GM19240 (cell line): Measurements from ENCODE around the gene FOXC1.

ENCODE experiments used
- DNase-seq: peaks from one replicate; pipeline ENCODE4 v3.0.0; 2011; ENCODE audit warnings: low spot score; ENCODE audit not compliant: insufficient read length

FOXC1 gene

DNA sequence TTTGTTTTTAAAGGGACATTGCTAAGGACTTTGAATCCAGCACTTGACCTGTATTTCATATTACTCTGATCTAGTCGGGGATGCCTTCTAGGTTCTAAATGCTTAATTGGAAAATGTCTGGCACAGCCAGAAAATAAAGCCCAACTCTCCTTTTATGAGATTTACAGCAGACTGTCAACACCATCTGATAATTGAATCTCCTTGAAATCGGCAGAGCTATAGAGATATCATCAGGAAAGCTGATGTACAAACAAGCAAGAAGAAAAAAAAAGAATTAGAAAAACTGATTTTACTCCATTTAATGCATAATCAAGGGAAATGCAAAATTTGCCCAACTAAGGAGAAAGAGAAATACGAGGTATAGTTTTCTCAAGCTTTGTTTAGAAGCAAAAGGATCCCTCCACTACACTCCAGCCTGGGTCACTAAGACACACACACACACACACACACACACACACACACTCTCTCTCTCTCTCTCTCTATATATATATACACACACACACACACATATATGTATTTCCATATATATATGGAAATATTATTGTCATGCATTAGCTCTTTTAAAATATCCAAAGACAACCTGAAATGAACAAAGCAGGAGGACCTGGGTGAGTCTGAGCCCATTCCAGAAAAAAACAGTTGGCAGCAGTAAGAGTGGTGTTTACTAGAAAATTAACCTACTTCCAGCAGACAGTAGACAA is 9.5 kb upstream of the FOXC1 start:
- DNase-seq, result no peak

DNA sequence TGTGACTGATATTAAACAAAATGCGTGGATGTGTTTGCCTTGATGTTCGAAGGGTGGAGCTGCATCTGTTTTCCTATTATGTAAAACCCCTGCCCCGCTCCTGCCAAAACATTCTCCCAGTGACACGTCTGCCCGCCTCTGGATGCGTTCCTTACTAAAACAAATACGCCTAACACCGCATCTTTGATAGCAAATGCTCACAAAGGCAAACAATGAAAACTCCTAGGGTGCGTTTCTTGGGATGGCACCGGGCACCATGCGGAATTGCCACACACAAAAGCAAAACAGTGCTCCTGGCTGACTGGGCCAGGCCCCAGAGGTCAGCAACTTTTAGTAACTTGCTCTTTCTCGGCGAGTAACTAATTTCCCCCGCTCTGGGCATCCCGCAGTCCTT is 9.0 kb upstream of the FOXC1 start:
- DNase-seq, result no peak

DNA sequence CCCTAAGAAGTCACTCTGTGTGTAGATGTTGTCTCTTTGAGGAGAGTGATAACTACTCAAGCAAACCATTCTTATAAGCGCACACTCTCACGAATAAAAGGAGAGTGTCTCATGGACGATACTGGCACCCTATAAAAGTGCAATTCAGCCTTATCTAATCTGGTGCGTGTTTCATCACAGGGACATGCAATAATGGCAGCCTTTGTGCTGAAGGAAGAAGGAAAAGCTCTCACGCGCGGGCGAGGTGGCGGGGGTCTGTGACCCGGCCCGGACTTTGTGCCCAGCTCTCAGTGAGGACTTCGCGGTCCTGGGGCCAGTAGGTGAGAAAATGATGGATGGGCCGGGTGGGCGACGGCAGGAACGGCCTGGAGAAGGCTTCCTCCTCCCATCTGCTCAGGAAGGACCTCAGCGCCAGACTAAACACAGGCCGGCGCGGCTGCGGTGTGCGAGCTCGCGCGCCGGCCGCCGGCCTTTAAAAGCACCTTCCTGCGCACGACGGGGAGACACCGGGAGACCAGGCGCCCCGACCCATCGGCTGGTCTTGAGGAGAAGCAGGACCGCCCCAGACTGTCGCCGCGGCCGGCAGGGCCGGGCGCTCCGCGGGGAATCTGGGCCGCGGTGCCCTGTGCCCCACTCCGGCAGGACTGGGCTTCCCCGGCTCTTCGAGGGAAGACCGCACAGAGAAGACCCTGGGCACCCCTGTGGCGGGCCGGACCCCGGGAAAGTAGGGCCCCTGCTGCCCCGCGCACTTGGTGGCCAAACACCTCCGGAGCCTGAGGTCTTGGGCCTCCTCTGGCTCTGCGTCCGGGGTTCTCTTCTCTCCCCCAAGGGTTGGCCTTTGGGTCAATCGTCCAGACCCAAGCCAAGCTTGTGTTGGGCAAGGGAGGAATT is 8.3 kb upstream of the FOXC1 start:
- no peak for DNase-seq

GRCh38 chr6:1602049-1602713 is 7.5 kb upstream of the FOXC1 start:
- DNase-seq, result no peak

DNA sequence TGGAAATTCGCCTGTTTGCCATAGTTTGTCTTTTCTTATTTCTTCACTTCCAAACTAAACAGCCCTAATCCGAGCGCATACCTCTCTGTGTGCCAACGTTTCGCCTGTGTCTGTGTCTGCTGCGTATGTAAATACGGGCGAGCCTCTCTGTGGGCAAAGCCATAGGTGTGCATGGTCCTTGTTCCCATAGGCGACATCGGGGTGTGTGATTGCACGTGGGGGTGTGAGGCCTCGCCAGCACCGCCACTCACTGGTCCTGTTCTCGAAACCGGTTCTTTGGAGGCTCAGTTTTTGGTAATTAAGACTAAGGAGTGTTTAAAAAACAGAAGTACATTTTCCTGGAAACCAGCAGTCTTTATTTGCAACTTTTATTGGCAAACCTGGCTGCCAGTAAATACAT is 6.0 kb upstream of the FOXC1 start:
- no peak for DNase-seq

- no peak for DNase-seq
These were observed 5.3 kb upstream of the FOXC1 start for GRCh38 chr6:1604158-1605003.

DNA sequence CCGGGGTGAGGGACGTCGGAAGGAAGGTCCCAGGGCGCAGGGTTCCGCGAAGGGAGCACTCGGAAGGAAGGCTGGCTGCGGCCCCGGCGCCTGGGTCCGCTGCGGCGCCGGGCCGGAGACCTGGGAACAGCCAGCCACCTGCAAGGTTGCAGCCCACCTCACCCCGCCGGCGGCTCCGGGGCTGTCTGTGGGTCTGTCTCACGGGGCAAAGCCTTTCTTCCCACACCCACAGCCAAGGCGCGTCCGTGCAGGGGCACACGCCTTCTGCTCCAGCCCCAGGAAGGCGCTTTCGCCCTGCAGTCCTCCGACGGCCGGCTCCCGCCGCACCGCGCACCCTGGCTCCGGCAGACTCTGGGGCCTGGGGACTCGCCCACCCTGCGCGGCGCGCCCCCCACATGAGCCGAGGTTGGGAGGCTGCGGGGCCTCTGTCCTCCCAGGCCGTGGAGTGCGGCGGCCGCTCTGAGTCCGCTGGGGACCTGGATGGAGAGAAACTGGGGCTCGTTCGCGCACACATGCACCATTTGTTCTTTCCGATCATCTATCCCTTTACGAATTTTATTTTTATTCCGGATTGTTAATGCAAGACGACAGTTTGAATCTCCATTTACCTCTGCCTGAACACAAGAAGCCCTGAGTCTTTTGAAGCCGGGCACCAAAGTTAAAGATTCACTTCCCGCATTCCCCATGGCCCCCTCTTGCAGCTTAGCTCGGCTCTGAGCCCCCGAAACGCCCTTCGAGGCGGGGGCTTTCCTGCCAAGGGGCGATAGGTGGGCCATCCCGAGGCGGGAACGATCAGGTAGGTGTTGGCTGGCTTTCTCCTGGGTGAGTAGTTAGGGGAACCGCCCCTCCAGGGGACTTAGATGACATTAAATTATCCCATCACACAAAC is 4.5 kb upstream of the FOXC1 start:
- DNase-seq, result no peak

- no peak for DNase-seq
These were observed 3.6 kb upstream of the FOXC1 start for GRCh38 chr6:1605893-1606779.

DNA sequence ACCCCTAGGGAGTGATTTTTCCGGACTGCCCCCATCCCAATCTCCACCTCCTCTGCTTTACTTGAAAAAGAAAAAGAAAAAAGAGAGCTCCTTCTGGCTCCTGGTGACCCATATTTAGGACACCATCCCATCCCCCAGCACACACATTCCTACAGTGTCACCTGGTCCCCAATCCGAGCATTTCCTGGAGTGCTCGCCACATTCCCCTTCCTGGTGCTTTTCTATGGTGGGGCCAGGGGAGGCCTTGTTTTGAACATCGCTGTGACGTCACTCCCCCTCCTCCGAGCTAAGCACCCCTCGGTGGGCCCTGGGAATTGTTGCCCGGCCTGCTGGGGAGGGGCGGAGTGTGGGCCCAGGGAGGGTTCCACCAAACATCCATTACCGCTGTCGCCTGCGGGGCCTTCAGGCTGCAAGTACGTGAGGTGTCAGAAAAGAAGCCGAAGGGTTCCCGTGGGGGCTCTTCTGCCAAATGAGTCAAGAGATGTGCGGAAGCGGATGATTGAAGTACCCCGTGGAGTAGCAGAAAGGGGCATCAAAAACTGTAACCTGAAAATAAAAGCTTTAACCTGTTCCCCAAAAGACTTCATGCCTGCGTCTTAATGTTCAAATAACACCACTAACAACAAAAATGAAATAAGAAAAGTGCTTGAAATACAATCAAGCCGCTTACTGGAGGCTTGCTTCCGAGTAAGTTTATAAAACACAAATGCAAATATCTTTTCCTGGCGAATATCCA is 2.8 kb upstream of the FOXC1 start:
- no peak for DNase-seq

- no peak for DNase-seq
These were observed 2.0 kb upstream of the FOXC1 start for GRCh38 chr6:1607516-1608221.

DNA sequence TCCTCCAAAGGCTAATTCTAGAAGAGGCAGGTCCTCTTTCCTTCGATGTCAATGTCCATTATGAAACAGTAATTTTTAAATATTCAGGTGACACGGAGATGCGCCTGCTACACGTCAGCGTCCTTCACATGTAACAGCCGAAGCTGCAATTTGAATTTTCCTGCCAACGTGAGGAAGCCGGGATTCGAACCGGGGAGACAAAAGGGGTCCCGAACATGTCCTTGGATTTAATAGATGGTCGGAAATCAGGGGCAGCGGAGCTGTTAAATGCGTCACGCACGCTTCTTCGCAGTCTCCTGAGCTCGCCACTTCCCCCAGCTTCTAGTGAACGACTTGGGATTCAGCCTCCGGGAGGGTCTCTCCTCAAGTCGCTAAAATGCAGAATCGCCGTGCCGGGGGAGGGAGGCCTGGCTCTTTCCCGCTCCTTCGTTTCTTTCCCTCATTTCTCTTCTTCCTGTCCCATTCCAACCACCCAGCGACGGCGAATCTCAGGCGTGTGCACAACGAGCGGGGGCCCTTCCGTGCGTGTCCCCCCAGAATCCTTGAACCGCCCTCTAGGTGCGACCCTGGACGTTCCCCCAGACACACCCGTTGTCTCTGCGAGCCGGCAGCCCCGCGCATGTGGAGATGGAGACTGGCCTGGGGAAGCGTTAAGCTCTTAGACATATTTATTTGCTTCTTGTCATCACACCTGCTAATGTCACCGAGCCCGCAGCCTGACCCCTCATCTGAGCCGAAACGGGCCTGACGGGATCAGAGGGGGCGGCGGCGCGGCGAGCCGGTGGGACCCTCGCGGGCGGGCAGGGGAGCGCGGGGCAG is 1.3 kb upstream of the FOXC1 start:
- no peak for DNase-seq

GRCh38 chr6:1609041-1609647 is 571 bp upstream of the FOXC1 start:
- no peak for DNase-seq

- DNase-seq, result no peak
These were observed 994 bp downstream of the FOXC1 start for GRCh38 chr6:1610497-1611321.

DNA sequence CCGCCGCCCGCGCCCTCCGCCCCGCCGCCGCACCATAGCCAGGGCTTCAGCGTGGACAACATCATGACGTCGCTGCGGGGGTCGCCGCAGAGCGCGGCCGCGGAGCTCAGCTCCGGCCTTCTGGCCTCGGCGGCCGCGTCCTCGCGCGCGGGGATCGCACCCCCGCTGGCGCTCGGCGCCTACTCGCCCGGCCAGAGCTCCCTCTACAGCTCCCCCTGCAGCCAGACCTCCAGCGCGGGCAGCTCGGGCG is 1.5 kb downstream of the FOXC1 start:
- DNase-seq, result no peak

- DNase-seq, result no peak
These were observed 2.0 kb downstream of the FOXC1 start for GRCh38 chr6:1611572-1612298.
